Smooth muscle cell of the coronary artery (primary cell): ENCODE data around the gene GJA3. TPM values are rescaled to one million over a fixed set of nuclear protein-coding genes. Genes with fewer than 3 reads are reported as not detected.

Source experiments
- total RNA-seq: library from RNA; depleted of rRNA; stranded (reverse); fragments of >200 nt; gene quantifications from 2 replicates; pipeline ENCODE4 v1.2.3, GENCODE V29; 2014; ENCODE audit warnings: low replicate concordance

Gene GJA3
- 0.23 and 0.60 TPM in 2 replicates for total RNA-seq

DNA sequence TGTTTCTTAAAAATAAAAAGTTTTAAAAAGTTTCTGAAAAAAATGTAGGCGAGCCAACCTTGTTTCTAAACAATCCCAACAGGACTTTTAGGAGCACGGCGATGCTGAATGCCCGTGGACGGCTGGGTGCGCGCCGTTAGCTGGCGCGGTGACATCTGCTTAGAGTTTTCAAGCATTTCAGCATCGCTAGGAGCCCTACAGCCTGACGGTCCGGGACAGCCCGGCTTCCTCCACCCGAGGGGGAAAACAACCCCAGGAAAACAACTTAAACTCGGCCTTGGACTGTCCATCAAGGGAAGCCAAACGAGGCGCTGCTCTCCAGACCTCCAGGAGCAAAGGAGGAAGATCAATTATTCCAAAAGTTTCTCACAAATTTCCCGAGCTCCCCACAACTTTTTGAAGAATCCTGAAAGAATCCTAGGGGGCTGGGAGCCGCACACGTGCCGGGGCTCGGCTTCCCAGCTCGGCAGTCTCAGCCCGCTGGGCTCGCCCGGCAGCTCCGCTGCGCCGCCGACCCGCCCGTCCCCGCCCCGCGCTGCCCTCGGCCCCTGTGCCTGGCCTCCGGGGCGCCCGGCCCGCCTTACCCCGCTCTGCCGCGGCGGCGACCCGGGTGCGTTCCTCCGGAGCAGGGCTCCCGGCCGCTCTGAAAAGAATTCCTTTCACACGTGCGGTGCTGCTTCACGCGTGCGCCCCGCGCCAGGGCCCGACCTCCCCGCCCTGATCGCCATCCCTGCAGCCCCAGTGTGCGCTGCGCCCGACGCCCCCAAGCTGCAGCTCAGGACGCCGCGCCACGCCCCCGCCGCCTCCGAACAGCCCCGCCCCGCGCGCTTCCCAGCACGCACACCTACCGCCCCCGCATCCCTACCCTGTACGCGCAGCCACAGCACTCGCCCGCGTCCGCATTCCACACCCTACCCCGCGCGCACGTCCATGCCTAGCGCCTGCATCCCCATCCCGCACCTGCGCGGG lies at the start of gene GJA3:
Gene GJA3 (minus strand): TSS at position 747 of the 969 bp plus-strand sequence. CDS start 17,764 bp downstream, outside the sequence.

DNA sequence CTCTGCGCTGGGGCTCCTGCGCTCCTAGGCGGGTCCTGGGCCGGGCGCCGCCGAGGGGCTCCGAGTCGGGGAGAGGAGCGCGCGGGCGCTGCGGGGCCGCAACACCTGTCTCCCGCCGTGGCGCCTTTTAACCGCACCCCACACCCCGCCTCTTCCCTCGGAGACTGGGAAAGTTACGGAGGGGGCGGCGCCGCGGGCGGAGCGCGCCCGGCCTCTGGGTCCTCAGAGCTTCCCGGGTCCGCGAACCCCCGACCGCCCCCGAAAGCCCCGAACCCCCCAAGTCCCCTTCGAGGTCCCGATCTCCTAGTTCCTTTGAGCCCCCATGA lies 31.9 kb upstream of the GJA3 start, which contains the start of gene GJB2:
Gene GJB2 (minus strand): TSS at position 103 of the 326 bp plus-strand sequence. CDS start 3,357 bp downstream, outside the sequence.

Other genes with a start within 250 kb of the GJA3 start
- gene ZMYM2, start 202.3 kb downstream of the GJA3 start, total RNA-seq, result 35.1 and 42.7 TPM in 2 replicates
- gene GJB2, start 31.9 kb upstream of the GJA3 start, total RNA-seq, result 0.82 TPM in 1 of 2 replicates, not detected in the other
- gene GJB6, start 71.3 kb upstream of the GJA3 start, total RNA-seq, result not detected in 2 replicates